ENCODE results near the gene B4GAT1. TPM values are rescaled to one million over a fixed set of nuclear protein-coding genes. Genes with fewer than 3 reads are reported as not detected.

The B4GAT1 gene
- total and polyA plus RNA-seq, 9 of the 15 experiments (the other 6 are each of a cell fraction or from before 2014, with no cell fraction given), result 0.86 to 9.5 (median 3.8) TPM

DNA sequence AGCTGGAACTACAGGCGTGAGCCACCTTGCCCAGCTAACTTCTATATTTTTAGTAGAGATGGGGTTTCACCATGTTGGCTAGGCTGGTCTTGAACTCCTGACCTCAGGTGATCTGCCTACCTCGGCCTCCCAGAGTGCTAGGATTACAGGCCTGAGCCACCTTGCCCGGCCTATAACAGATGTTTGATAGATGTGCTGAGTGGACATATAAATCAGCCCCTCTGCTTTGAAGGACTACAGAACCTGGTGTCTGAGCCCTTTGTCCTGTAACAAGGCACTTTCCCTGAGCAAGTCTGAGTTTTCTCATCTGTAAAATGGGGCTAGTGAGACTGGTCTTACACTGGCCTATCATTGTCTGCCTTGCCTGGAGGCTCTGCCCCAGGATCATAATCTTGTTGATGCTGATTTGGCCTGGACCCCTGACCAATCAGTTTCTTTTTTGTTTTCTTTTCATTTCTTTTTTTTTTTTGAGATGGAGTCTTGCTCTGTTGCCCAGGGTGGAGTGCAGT lies 18.2 kb downstream of the B4GAT1 start (continued):
- TF ChIP-seq BMI1 (IDR thresholded peaks at IDR 0.05; ENCODE audit: low read length), result no peak
- peak; percentile 87 for TF ChIP-seq ZNF316 (IDR thresholded peaks at IDR 0.05)
- no peak for TF ChIP-seq RB1 (IDR thresholded peaks at IDR 0.05; ENCODE audit: low read depth)
- TF ChIP-seq ZNF395 (CRISPR knock-in tag; IDR thresholded peaks at IDR 0.05), result 0 out of 2 replicates have a peak, but pooled peaks have one; percentile 10
- peak; percentile 50 for TF ChIP-seq MAFF (IDR thresholded peaks at IDR 0.05; ENCODE audit: low read length)
- no peak for TF ChIP-seq MNT (conservative IDR thresholded peaks at IDR 0.05)
- TF ChIP-seq KDM5B (IDR thresholded peaks at IDR 0.05; ENCODE audit: insufficient replicate concordance, low read depth, low read length), result no peak
- peak in 1 of 2 experiments; percentile 37; a peak in 2 of 4 replicates for TF ChIP-seq KDM1A (IDR thresholded peaks at IDR 0.05)
- TF ChIP-seq, protein P1, sequence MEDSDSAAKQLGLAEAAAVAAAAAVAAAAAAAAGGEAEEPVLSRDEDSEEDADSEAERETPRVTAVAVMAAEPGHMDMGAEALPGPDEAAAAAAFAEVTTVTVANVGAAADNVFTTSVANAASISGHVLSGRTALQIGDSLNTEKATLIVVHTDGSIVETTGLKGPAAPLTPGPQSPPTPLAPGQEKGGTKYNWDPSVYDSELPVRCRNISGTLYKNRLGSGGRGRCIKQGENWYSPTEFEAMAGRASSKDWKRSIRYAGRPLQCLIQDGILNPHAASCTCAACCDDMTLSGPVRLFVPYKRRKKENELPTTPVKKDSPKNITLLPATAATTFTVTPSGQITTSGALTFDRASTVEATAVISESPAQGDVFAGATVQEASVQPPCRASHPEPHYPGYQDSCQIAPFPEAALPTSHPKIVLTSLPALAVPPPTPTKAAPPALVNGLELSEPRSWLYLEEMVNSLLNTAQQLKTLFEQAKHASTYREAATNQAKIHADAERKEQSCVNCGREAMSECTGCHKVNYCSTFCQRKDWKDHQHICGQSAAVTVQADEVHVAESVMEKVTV (CRISPR knock-in tag; IDR thresholded peaks at IDR 0.05), result no peak
- TF ChIP-seq XRCC4 (IDR thresholded peaks at IDR 0.05; ENCODE audit: extremely low read depth, insufficient read depth, insufficient read length), result no peak
- no peak for TF ChIP-seq ESRRB (CRISPR knock-in tag; IDR thresholded peaks at IDR 0.05; ENCODE audit: borderline replicate concordance)
- no peak for TF ChIP-seq CHCHD3 (CRISPR knock-in tag; IDR thresholded peaks at IDR 0.05)
- TF ChIP-seq NFXL1 (CRISPR knock-in tag; IDR thresholded peaks at IDR 0.05), result no peak
- TF ChIP-seq BCOR (IDR thresholded peaks at IDR 0.05), result peak; percentile 66
- peak; percentile 81 for TF ChIP-seq C11orf30 (IDR thresholded peaks at IDR 0.05; ENCODE audit: low read depth)
- TF ChIP-seq MAFK (IDR thresholded peaks at IDR 0.05; ENCODE audit: low read length), result peak; percentile 38; the same call in 1 of the 2 replicates
- TF ChIP-seq BACH1 (tag; IDR thresholded peaks at IDR 0.05), result no peak
- TF ChIP-seq SP1 (CRISPR knock-in tag; IDR thresholded peaks at IDR 0.05), result no peak
- no peak for TF ChIP-seq ZNF23 (CRISPR knock-in tag; IDR thresholded peaks at IDR 0.05)
- no peak for TF ChIP-seq ELF1 (tag; IDR thresholded peaks at IDR 0.05)
- no peak for TF ChIP-seq PCBP2 (IDR thresholded peaks at IDR 0.05; ENCODE audit: low read depth, low read length, poor library complexity, severe bottlenecking)
- TF ChIP-seq NCOA2 (IDR thresholded peaks at IDR 0.05; ENCODE audit: partially characterized antibody in 2 of 2), result no peak
- peak; percentile 47 for TF ChIP-seq RBM25 (IDR thresholded peaks at IDR 0.05; ENCODE audit: low read depth, low read length, severe bottlenecking)
- no peak for TF ChIP-seq ZNF644 (tag; IDR thresholded peaks at IDR 0.05; ENCODE audit: low read depth)
- peak; percentile 49; the same call in 1 of the 2 replicates for TF ChIP-seq ZNF121 (CRISPR knock-in tag; conservative IDR thresholded peaks at IDR 0.05)
- TF ChIP-seq ADNP (tag; IDR thresholded peaks at IDR 0.05), result peak; percentile 50; the same call in 1 of the 2 replicates
